GM04503 (cell line): Measurements from ENCODE around the gene MYL12A.

Source experiments
- DNase-seq: peaks from one replicate; pipeline ENCODE4 v3.0.0-alpha.2; 2012; ENCODE audit warnings: low read depth

Gene MYL12A

DNA sequence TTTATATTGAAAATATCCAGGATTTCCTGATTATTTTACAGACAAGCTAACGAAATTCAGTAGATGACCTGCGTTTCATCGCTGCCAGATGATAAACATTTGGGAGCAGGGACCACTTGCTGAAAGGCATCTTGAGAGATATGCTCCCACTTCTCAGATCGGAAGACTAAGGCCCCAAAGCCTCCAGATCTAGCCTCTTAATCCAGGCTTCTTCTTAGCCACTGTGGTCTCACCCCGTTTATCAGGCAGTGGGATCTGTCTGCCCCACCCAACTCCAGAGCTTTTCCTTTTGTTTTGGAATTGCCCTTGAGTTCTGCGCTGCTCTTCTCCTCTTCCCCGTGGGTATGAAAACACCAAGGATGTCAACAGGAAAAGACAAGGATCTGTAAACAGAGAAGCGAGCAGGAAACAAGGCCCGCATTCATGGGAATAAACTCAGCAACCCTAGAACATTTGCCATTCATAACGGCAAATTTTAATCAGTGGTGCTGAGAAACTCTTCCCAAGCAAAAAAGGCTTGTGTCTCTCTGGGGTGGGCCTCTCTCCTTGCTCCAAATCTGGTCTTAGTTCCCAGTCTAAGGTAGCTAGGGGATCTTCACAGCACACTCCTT is 35.8 kb downstream of the MYL12A start:
- DNase-seq = no peak

DNA sequence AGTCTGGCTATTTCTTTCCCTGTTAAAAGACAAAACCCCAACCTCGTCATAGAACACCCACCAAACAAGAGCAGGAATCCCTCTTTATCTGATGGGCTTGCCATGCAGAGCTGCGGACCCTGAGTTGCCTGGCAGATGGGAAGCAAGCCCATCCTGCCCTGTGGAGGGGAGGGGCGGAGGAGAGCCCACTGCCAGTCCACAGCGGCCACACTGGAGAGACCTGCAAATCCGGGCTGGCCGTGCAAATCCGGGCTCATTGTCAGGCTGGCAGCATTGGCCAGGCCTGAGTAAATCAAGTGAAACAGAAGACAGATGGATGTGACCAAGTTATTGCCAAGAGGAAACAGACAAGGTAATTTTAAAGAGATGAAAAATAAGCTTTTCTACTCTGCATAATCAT is 36.3 kb downstream of the MYL12A start:
- DNase-seq = no peak

DNA sequence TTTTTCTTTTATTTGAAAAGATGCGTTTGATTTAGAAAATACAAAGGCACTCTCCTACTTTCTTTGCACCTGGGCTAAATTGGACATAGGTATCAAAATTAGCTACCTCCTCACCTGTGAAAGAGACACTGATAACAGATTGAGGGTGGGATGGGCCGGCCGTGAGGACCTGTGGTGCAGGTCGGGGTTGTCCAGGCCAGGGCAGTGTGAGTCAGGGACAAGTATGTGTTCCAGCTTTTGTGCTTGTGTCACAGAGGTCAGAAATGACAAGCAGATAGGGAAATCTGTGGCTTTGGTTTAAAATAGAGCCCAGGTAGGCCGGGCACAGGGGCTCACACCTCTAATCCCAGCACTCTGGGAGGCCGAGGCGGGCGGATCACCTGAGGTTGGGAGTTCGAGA is 36.9 kb downstream of the MYL12A start:
- no peak for DNase-seq

DNA sequence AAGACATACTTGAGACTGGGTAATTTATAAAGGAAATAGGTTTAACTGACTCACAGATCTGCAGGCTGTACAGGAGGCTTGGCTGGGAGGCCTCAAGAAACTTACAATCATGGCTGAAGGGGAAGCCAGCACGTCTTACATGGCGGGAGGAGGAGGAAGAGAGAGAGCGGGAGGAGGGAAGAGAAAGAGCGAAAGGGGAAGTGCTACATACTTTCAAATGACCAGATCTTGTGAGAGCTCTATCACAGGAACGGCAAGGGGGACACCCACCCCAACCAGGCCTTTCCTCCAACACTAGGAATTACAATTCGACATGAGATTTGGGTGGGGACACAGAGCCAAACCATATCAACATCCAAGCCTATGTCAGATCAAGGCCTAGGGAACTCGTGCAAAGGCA is 38.6 kb downstream of the MYL12A start:
- no peak for DNase-seq

DNA sequence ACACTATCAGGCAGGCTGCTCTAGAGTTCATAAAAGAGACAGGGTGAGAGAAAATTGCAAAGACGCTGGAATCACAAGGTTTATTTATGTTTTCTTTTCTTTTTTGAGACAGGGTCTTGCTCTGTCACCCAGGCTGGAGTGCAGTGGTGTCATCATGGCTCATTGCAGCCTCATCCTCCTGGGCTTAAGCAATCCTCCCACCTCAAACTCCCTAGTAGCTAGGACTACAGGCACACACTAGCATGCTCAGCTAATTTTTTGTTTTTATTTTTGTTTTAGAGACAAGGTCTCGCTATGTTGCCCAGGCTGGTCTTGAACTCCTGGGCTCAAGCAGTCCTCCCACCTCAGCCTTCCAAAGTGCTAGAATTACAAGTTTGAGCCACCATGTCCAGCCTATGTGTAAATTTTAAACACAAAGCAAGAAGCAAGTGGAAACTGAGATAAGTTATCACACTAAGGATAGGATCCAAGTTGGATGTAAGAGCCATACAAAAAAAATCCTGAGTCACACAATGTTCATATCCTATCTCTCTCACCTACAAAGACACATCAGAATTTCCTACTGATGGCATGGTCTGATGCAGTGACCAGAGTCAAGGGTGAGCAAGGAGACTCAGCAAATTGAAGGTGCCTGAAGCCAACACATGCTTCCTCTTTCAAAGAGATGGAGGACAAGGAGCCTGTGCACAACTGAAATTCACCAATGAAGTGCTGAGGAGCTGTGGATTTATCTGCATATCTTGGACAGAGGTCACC is 45.8 kb downstream of the MYL12A start:
- no peak for DNase-seq

DNA sequence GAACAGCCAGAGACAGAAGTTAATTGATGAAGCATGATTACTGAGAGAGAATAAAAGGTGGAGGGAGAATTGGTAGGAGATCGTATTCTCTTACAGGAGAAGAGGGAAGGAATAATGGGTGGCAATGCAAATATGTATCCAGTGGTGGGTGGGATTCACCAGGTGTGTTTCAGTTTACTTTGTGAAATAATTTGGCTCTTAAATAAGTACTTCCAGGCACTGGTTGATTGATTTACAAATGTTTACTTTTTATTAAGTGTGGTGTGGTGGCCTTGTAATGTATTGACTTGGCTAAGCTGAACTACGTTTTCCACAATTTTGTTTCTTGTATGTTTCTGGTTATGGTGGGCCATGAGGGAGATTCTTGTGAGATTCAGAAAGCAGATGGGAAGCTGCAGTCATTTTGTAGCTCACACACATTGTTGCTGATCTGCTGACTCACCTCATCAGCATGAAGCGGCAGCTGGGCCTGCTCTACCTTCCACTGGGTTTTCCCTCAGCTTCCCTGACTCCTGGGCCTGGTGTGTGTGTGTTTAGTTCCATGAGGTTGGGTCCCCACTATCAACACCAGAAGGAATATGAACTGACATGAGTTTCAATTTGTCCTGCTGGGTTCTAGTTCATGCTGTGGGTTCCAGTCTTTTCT is 47.0 kb downstream of the MYL12A start:
- no peak for DNase-seq

DNA sequence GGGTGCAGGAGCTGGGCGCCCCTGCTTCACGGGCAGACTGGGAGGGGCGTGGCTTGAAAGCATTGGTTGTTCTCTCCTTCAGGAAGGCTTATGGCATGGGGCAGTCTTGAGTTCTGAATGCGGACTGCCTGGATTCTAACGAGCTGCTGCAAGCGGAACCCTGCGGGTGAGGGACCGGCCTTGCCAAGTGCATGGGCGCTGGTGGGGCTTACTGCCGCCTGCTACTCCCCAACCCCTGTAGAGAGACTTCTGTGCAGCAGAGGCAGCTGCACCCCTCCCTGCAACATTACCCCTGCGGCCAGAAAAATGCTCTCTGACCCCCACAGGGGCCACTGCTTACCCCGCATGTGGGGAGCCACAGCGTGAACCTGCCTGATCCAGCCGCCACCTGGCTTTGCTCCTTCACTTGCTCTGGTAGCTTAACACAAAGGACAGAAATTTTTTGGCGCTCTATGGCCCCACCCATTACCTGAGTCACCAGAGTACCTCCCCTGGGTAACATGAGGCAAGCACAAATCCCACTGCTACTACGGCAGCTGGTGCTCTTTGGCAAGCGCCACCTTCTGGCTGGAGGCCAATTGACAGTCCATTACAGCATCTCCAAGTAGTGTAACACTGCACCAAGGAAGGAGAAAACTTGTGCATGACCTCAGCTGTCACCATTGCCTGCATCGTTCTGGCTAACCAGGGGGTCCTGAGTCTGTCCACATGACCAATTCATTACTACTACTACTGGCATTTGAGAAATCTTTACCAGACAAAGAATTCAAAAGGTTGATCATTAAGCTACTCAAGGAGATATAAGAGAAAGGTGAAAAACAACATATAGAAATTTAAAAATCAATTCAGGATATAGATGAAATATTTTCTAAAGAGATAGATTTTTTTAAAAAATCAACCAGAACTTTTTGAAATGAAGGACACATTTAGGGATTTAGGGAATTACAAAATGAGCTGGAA is 49.7 kb downstream of the MYL12A start:
- DNase-seq = no peak

DNA sequence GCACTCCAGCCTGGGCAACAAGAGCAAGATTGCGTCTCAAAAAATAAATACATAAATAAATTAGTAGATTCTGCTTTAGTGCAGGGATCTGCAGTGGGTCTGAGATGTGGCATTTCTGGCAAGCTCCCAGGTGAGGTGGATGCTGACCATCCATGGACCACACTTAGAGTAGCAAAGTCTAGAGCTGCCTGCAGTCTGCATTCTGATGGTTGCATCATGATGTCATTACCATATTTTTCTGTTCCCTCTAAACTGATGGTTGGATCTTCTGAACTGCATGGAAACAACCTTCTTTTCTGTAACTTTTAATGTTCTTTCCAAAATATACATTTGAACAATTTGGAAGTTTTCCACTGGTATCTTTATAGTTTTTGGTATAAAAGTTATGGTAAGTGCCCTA is 57.2 kb downstream of the MYL12A start:
- DNase-seq = no peak

DNA sequence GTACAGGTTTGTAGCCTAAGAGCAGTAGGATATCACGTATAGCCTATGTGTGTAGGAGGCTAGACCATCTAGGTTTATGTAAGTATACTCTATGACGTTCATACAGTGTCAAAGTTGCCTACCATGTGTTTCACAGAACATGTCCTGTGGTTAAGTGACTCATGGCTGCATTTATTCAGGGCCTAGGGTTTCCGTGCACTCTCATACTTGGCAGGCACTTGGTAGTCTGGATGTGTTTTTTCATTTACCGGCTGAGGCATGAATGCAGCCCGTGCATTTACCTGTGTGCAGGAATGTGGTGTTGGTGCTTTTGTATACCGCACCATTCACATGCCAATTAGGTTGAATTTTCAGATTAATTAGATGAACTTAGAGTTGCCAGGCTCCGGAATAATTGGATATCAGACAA is 57.8 kb downstream of the MYL12A start:
- peak; percentile 74 for DNase-seq
